GM10248 (cell line): ENCODE data around the gene TMPRSS6.

Experiments
- CTCF ChIA-PET: fragments of 300-600 bp; sonication (Branson Sonifier 250); formaldehyde crosslinking; extraction: SDS; loops from one replicate; lab custom pipeline; 2021; ENCODE audit warnings: antibody characterized with exemption; lab: Yijun Ruan, JAX
- POLR2A ChIA-PET: fragments of 350-650 bp; sonication (Branson Sonifier 250); formaldehyde crosslinking; extraction: SDS; loops from one replicate; lab custom pipeline; 2020; ENCODE audit warnings: antibody characterized with exemption; lab: Yijun Ruan, JAX
- DNase-seq: peaks from one replicate; pipeline ENCODE4 v3.0.0; 2012; ENCODE audit errors: extremely low spot score
- CTCF ChIP-seq: IDR thresholded peaks from 2 replicates; pipeline ENCODE4 v1.5.1; 2012; ENCODE audit warnings: mild to moderate bottlenecking, low read depth; ENCODE audit errors: extremely low read depth, missing control alignments, control extremely low read depth

The TMPRSS6 gene

GRCh38 chr22:37060801-37061610 lies 48.5 kb downstream of the TMPRSS6 start:
- CTCF ChIA-PET, result interaction anchor here (0.9 to 2.1 kb wide), 3 partner anchors 16 to 200 kb away, joined by 3 to 7 read pairs (median 5); no protein-coding TSS in a partner anchor
- no peak for TF ChIP-seq CTCF
- POLR2A ChIA-PET, result no interaction called here
- DNase-seq, result peak; percentile 70

GRCh38 chr22:37059876-37060449 lies 49.5 kb downstream of the TMPRSS6 start:
- no peak for TF ChIP-seq CTCF
- ChIA-PET CTCF (interaction anchor here (2.0 to 2.1 kb wide), 2 partner anchors 15 to 17 kb away, joined by 4 to 7 read pairs; no protein-coding TSS in a partner anchor), POLR2A (no interaction called here)
- DNase-seq, result no peak

- DNase-seq, result no peak
- ChIA-PET POLR2A (no interaction called here), CTCF (interaction anchor here (2.0 kb wide), 1 partner anchor 14 kb away, joined by 4 read pairs; no protein-coding TSS in a partner anchor)
- no peak for TF ChIP-seq CTCF
These were observed 50.4 kb downstream of the TMPRSS6 start for GRCh38 chr22:37058917-37059701.

- TF ChIP-seq CTCF, result no peak
- DNase-seq, result no peak
- ChIA-PET CTCF (interaction anchor here (2.0 kb wide), 1 partner anchor 13 kb away, joined by 4 read pairs; no protein-coding TSS in a partner anchor), POLR2A (no interaction called here)
These were observed 51.6 kb downstream of the TMPRSS6 start for GRCh38 chr22:37057796-37058510.

GRCh38 chr22:37057226-37057625 lies 52.3 kb downstream of the TMPRSS6 start:
- no peak for DNase-seq
- POLR2A ChIA-PET, result no interaction called here
- no peak for TF ChIP-seq CTCF
- CTCF ChIA-PET, result interaction anchor here (1.6 kb wide), 1 partner anchor 203 kb away, joined by 3 read pairs; no protein-coding TSS in a partner anchor
